HepG2 (cell line): Measurements from ENCODE around the gene ATP13A2. TPM values are rescaled to one million over a fixed set of nuclear protein-coding genes. Genes with fewer than 3 reads are reported as not detected.

Source experiments
- ATAC-seq: fragments of 200-7000 bp; cut with Tn5 transposase; 3 replicates; pipeline ENCODE4 v1.9.1; 2020; ENCODE audit warnings: mild to moderate bottlenecking, moderate library complexity
- BruUV-seq: library from RNA; stranded (reverse); fragments of 400-500 nt; replicated peaks from 2 replicates; lab custom pipeline; 2021; lab: Mats Ljungman, UMichigan
- CTCF ChIA-PET: fragments of 300-600 bp; formaldehyde crosslinking; extraction: SDS; loops from one replicate; lab custom pipeline; 2021; ENCODE audit warnings: low total read pairs, inconsistent platforms, low intra/inter-chr PET ratio; lab: Yijun Ruan, JAX
- POLR2A ChIA-PET: fragments of 350-600 bp; sonication (Branson Sonifier 250); formaldehyde crosslinking; loops from one replicate; lab custom pipeline; 2020; ENCODE audit warnings: antibody characterized with exemption, inconsistent platforms; lab: Yijun Ruan, JAX
- DNase-seq: peaks from one replicate; pipeline ENCODE4 v3.0.0-alpha.2; 2015; ENCODE audit warnings: low spot score
- FAIRE-seq: peaks from 3 replicates; lab custom pipeline; 2011; peaks lifted over from hg19 to GRCh38; lab: Jason Lieb, UNC
- H2AFZ ChIP-seq: one replicate; pipeline ENCODE4 v1.6.1; 2011; ENCODE audit warnings: low read length, inconsistent platforms
- H3K27ac ChIP-seq: fragments of 300-600 bp; 3 replicates; pipeline ENCODE4 v1.8.0; 2011; ENCODE audit warnings: mixed run types, mild to moderate bottlenecking, mixed read lengths, low read length, inconsistent platforms; ENCODE audit not compliant: insufficient read depth; ENCODE audit errors: extremely low read length
- H3K27me3 ChIP-seq, 2 experiments: fragments of 200-600 bp in 1 of 2; 2 replicates in 1 of 2; 3 replicates in 1 of 2; pipeline versions ENCODE4 v1.6.0 to v1.8.0; 2011; ENCODE audit warnings: low read length in 2 of 2, mild to moderate bottlenecking in 2 of 2, moderate library complexity in 2 of 2, inconsistent platforms in 1 of 2; ENCODE audit not compliant: insufficient read depth in 2 of 2, control insufficient read depth in 1 of 2
- H3K36me3 ChIP-seq, 2 experiments: fragments of 200-600 bp in 1 of 2; replicated peaks in 1 of 2; 2 replicates in 1 of 2; 3 replicates in 1 of 2; pipeline versions ENCODE4 v1.5.1 to v1.8.0; 2011; ENCODE audit warnings: low read length in 2 of 2, inconsistent platforms in 1 of 2; ENCODE audit not compliant: insufficient read depth in 2 of 2, control insufficient read depth in 1 of 2
- H3K4me1 ChIP-seq: 2 replicates; pipeline ENCODE4 v1.5.1; 2012; ENCODE audit warnings: low read length, inconsistent platforms; ENCODE audit not compliant: insufficient read depth
- H3K4me2 ChIP-seq: 2 replicates; pipeline ENCODE4 v1.6.0; 2011; ENCODE audit warnings: low read depth, low read length, inconsistent platforms
- H3K4me3 ChIP-seq, 3 experiments: fragments of 200-600 bp in 1 of 3; sonication (generic), shearing (Covaris generic) in 1 of 3; replicated peaks in 1 of 3; 2 replicates each; pipeline ENCODE4 v1.5.1; 2011 to 2016; ENCODE audit warnings: low read length in 3 of 3, inconsistent platforms in 2 of 3, low read depth in 2 of 3, mild to moderate bottlenecking in 2 of 3, control low read depth in 1 of 3, mixed read lengths in 1 of 3; ENCODE audit not compliant: insufficient read depth in 1 of 3
- H3K79me2 ChIP-seq: one replicate; pipeline ENCODE4 v1.6.1; 2011; ENCODE audit warnings: low read length, inconsistent platforms; ENCODE audit not compliant: insufficient read depth
- H3K9ac ChIP-seq: 2 replicates; pipeline ENCODE4 v1.6.0; 2011; ENCODE audit warnings: mild to moderate bottlenecking, low read depth, low read length, inconsistent platforms; ENCODE audit not compliant: insufficient read depth
- H3K9me3 ChIP-seq: 2 replicates; pipeline ENCODE4 v1.5.1; 2012; ENCODE audit warnings: mild to moderate bottlenecking, low read length
- H4K20me1 ChIP-seq: 2 replicates; pipeline ENCODE4 v1.6.0; 2011; ENCODE audit warnings: inconsistent platforms, mild to moderate bottlenecking, low read length, moderate library complexity; ENCODE audit not compliant: insufficient read depth
- CBX2 ChIP-seq, 2 experiments: fragments of 200-600 bp in 1 of 2; sonication (generic); formaldehyde crosslinking in 1 of 2; IDR thresholded peaks; 2 replicates each; pipeline versions ENCODE4 v1.7.0 to v1.8.1; 2018 to 2022; ENCODE audit warnings: low read depth in 2 of 2, low read length in 1 of 2, mild to moderate bottlenecking in 1 of 2, missing genetic modification reagents in 1 of 2
- FOXP1 ChIP-seq, 2 experiments: fragments of 450-650 bp in 1 of 2; IDR thresholded peaks; 2 replicates each; pipeline ENCODE4 v1.6.1; 2017 to 2018; ENCODE audit warnings: antibody characterized with exemption in 1 of 2
- GATAD2A ChIP-seq: IDR thresholded peaks from 2 replicates; pipeline ENCODE4 v1.6.1; 2016
- PAXIP1 ChIP-seq: sonication (generic); formaldehyde crosslinking; conservative IDR thresholded peaks from 2 replicates; pipeline ENCODE4 v1.4.0; 2020; ENCODE audit warnings: mild to moderate bottlenecking, missing genetic modification reagents, moderate library complexity
- PCBP1 ChIP-seq: fragments of 200-400 bp; formaldehyde crosslinking; IDR thresholded peaks from 2 replicates; pipeline ENCODE4 v1.6.1; 2017; ENCODE audit warnings: mild to moderate bottlenecking, low read depth, low read length, borderline replicate concordance
- SNAPC2 ChIP-seq: sonication (generic); formaldehyde crosslinking; IDR thresholded peaks from 2 replicates; pipeline ENCODE4 v1.8.1; 2022; ENCODE audit warnings: mild to moderate bottlenecking, missing genetic modification reagents
- ZBTB38 ChIP-seq: sonication (generic); formaldehyde crosslinking; IDR thresholded peaks from 2 replicates; pipeline ENCODE4 v1.5.1; 2020; ENCODE audit warnings: mild to moderate bottlenecking, missing genetic modification reagents
- ZBTB40 ChIP-seq, 2 experiments: fragments of 450-650 bp in 1 of 2; sonication (generic) in 1 of 2; formaldehyde crosslinking in 1 of 2; IDR thresholded peaks; 2 replicates each; pipeline versions ENCODE4 v1.6.1 to v1.8.0; 2016 to 2022; ENCODE audit warnings: antibody characterized with exemption in 1 of 2, mild to moderate bottlenecking in 1 of 2, missing genetic modification reagents in 1 of 2
- ZNF550 ChIP-seq: sonication (generic); formaldehyde crosslinking; IDR thresholded peaks from 2 replicates; pipeline ENCODE4 v1.4.0; 2020; ENCODE audit warnings: mild to moderate bottlenecking, missing genetic modification reagents, borderline replicate concordance
- WGBS: methylation state at CpG from one replicate; pipeline ENCODE4 v1.1.6; 2017; ENCODE audit warnings: low lambda C conversion rate; 5-methylcytosine and 5-hydroxymethylcytosine counted together
- in situ Hi-C: cut with HindIII; loops from 2 replicates; pipeline ENCODE4 v1.10.0; 2017; ENCODE audit warnings: low pct_unique_long_range_greater_than_20kb; ENCODE audit not compliant: extremely low pct_ligation_motif_present
- intact Hi-C: fragments of 100-400 bp; cut with micrococcal nuclease; formaldehyde crosslinking; loops from one replicate; pipeline ENCODE4 v1.10.0; 2022; ENCODE audit not compliant: unreplicated experiment
- polyA plus RNA-seq, 8 experiments: library from polyadenylated mRNA; depleted of rRNA in 3 of 8; stranded (reverse) in 7 of 8; unstranded in 1 of 8; fragments of >200 nt; fragmentation: Illumina TruSeq in 4 of 8; extraction: Trizol in 4 of 8; gene quantifications; 2 replicates each; pipeline versions ENCODE4 v1.2.1 to v1.2.3, GENCODE V29; 2011 to 2016; ENCODE audit warnings: low read depth in 4 of 8, missing spikeins in 1 of 8, mixed read lengths in 1 of 8; ENCODE audit not compliant: insufficient read depth in 1 of 8
- total RNA-seq, 5 experiments: library from RNA; depleted of rRNA; stranded (reverse); fragments of >200 nt; fragmentation: Illumina TruSeq; extraction: Trizol; gene quantifications; 2 replicates each; pipeline ENCODE4 v1.2.3, GENCODE V29; 2016; ENCODE audit warnings: low read depth in 1 of 5

Gene ATP13A2
- total and polyA plus RNA-seq, 2 of the 13 experiments (the other 11 are each of a cell fraction or from before 2014, with no cell fraction given): 13.2 to 16.2 TPM

- no peak for TF ChIP-seq ZBTB38
- no peak for TF ChIP-seq PCBP1
- TF ChIP-seq SNAPC2 (CRISPR knock-in tag): no peak
- no peak for TF ChIP-seq ZNF550 (CRISPR knock-in tag)
These were observed 40.9 kb upstream of the ATP13A2 start (continued) for GRCh38 chr1:17052641-17053040.

DNA sequence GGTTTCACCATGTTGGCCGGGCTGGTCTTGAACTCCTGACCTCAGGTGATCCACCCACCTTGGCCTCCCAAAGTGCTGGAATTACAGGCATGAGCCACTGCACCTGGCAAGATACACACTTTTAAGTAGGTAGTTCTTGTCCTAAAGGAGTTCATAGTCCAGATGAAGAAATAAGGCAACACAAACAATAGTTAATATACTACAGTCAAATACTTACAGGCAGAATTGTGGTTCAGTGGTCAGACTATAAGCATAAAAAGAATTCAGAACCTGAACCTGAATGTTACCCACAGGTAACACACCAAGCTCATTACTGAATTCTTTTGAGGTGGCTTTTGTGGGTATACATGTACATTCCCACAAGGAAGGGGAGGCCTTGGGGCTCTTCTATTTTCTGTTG is 40.3 kb upstream of the ATP13A2 start:
- CTCF ChIA-PET: no interaction called here
- ATAC-seq (no peak), FAIRE-seq (no peak), DNase-seq (peak; percentile 24)
- intact Hi-C loops: no loop called here
- Histone ChIP-seq H2AFZ (no peak overlapping the region), H3K36me3 (peaks cover 0 to 3% of the 10 kb centered on the region in 2 experiments; a peak in 1 of 5 replicates), H4K20me1 (no peaks in the 10 kb centered on the region), H3K9me3 (no peaks in the 10 kb centered on the region), H3K4me3 (peak overlapping the region in 2 of 3 experiments; percentile 93 to 94; a peak in 2 of 6 replicates), H3K27ac (no peak overlapping the region), H3K4me1 (peaks cover 45% of the 10 kb centered on the region), H3K27me3 (no peaks in the 10 kb centered on the region; a peak in 1 of 5 replicates), H3K4me2 (peak overlapping the region; percentile 96), H3K79me2 (peaks cover 23% of the 10 kb centered on the region), H3K9ac (peak overlapping the region; percentile 82; the same call in 1 of the 2 replicates)
- POLR2A ChIA-PET: interaction anchor here (0.7 kb wide), 1 partner anchor 104 kb away, joined by 3 read pairs; no protein-coding TSS in a partner anchor
- 33% methylated on average over 1 of the region's 1 CpG for WGBS
- in situ Hi-C loops: no loop called here
- no TSS peak for BruUV-seq
- peak; percentile 31; the same call in 1 of the 2 replicates for TF ChIP-seq PAXIP1 (CRISPR knock-in tag)
- TF ChIP-seq FOXP1 (IDR thresholded peaks at IDR 0.05): no peak
- TF ChIP-seq FOXP1 (CRISPR knock-in tag; IDR thresholded peaks at IDR 0.05): 0 out of 2 replicates have a peak, but pooled peaks have one; percentile 9
- TF ChIP-seq ZBTB40 (IDR thresholded peaks at IDR 0.05): no peak
- TF ChIP-seq ZBTB40 (CRISPR knock-in tag; IDR thresholded peaks at IDR 0.05): no peak
- 0 out of 2 replicates have a peak, but pooled peaks have one; percentile 19 for TF ChIP-seq GATAD2A
- TF ChIP-seq CBX2 (IDR thresholded peaks at IDR 0.05; ENCODE audit: low read depth, low read length): no peak
- TF ChIP-seq CBX2 (CRISPR knock-in tag; IDR thresholded peaks at IDR 0.05; ENCODE audit: low read depth): no peak
